H1 (cell line): Measurements from ENCODE around the gene DPYSL4. TPM values are rescaled to one million over a fixed set of nuclear protein-coding genes. Genes with fewer than 3 reads are reported as not detected.

Source experiments
- CTCF ChIA-PET: fragments of 300-600 bp; sonication (Branson Sonifier 250); formaldehyde crosslinking; loops from one replicate; lab custom pipeline; 2021; ENCODE audit not compliant: partially characterized antibody; lab: Charles Lee
- POLR2A ChIA-PET: fragments of 300-600 bp; sonication (Branson Sonifier 250); formaldehyde crosslinking; loops from one replicate; lab custom pipeline; 2021; ENCODE audit warnings: inconsistent platforms; ENCODE audit not compliant: partially characterized antibody; lab: Charles Lee
- DNase-seq, 2 experiments: peaks; one replicate each; pipeline versions ENCODE4 v3.0.0 to v3.0.0-alpha.2; 2010 to 2022; ENCODE audit warnings: low spot score in 2 of 2, low read depth in 1 of 2, mixed read lengths in 1 of 2
- FAIRE-seq: peaks from 2 replicates; lab custom pipeline; 2011; peaks lifted over from hg19 to GRCh38; lab: Jason Lieb, UNC
- H2AFZ ChIP-seq: 2 replicates; pipeline ENCODE4 v1.8.1; 2012; ENCODE audit warnings: low read length, inconsistent platforms
- H2AK5ac ChIP-seq: 2 replicates; pipeline ENCODE4 v1.6.1; 2013; ENCODE audit warnings: low read depth, low read length
- H2BK120ac ChIP-seq: replicated peaks from 2 replicates; pipeline ENCODE3; 2013; ENCODE audit warnings: low read depth, low read length, inconsistent platforms
- H2BK12ac ChIP-seq: 2 replicates; pipeline ENCODE4 v1.6.1; 2013; ENCODE audit warnings: low read depth, low read length
- H2BK15ac ChIP-seq: 2 replicates; pipeline ENCODE4 v1.6.1; 2013; ENCODE audit warnings: low read length
- H2BK20ac ChIP-seq: 2 replicates; pipeline ENCODE4 v1.6.1; 2013; ENCODE audit warnings: low read length
- H2BK5ac ChIP-seq: 2 replicates; pipeline ENCODE4 v1.6.1; 2013; ENCODE audit warnings: low read depth, low read length
- H3K14ac ChIP-seq: 2 replicates; pipeline ENCODE4 v1.6.1; 2013; ENCODE audit warnings: inconsistent platforms; ENCODE audit not compliant: insufficient read length
- H3K18ac ChIP-seq: 2 replicates; pipeline ENCODE4 v1.6.1; 2013; ENCODE audit warnings: low read length; ENCODE audit errors: extremely low read depth
- H3K23ac ChIP-seq: 2 replicates; pipeline ENCODE4 v1.6.1; 2013; ENCODE audit warnings: inconsistent platforms; ENCODE audit not compliant: insufficient read length
- H3K23me2 ChIP-seq: 2 replicates; pipeline ENCODE4 v1.6.1; 2013; ENCODE audit warnings: low read depth, low read length
- H3K27ac ChIP-seq: 2 replicates; pipeline ENCODE4 v1.6.1; 2011; ENCODE audit warnings: low read depth, low read length, inconsistent platforms
- H3K27me3 ChIP-seq, 4 experiments: replicated peaks in 1 of 4; 1 replicate in 1 of 4; 2 replicates in 3 of 4; pipeline versions ENCODE4 v1.6.1 to v1.8.1; 2011 to 2013; ENCODE audit warnings: low read length in 3 of 4, mild to moderate bottlenecking in 3 of 4, inconsistent platforms in 2 of 4, mixed read lengths in 2 of 4, moderate library complexity in 1 of 4; ENCODE audit not compliant: control insufficient read depth in 3 of 4, insufficient read depth in 3 of 4; ENCODE audit errors: extremely low read depth in 1 of 4
- H3K36me3 ChIP-seq, 4 experiments: 2 replicates each; pipeline versions ENCODE4 v1.6.1 to v1.8.1; 2011 to 2013; ENCODE audit warnings: mild to moderate bottlenecking in 4 of 4, low read length in 3 of 4, moderate library complexity in 2 of 4, control low read depth in 1 of 4, inconsistent platforms in 1 of 4; ENCODE audit not compliant: insufficient read depth in 4 of 4, control insufficient read depth in 2 of 4
- H3K4ac ChIP-seq: replicated peaks from 2 replicates; pipeline ENCODE3; 2013; ENCODE audit warnings: low read length, low read depth, mixed read lengths, inconsistent platforms; ENCODE audit not compliant: insufficient read length
- H3K4me1 ChIP-seq, 4 experiments: replicated peaks in 1 of 4; 1 replicate in 1 of 4; 2 replicates in 3 of 4; pipeline versions ENCODE4 v1.6.1 to v1.8.1; 2011 to 2013; ENCODE audit warnings: low read length in 3 of 4, inconsistent platforms in 2 of 4, mixed read lengths in 1 of 4; ENCODE audit not compliant: insufficient read depth in 4 of 4, control insufficient read depth in 3 of 4
- H3K4me2 ChIP-seq, 2 experiments: 2 replicates each; pipeline versions ENCODE4 v1.6.1 to v1.8.1; 2011 to 2013; ENCODE audit warnings: low read depth in 2 of 2, low read length in 2 of 2, control low read depth in 1 of 2, inconsistent platforms in 1 of 2, mild to moderate bottlenecking in 1 of 2; ENCODE audit not compliant: insufficient read depth in 1 of 2
- H3K4me3 ChIP-seq, 4 experiments: fragments of 200-600, 300-600 bp in 1 of 4; sonication (generic), shearing (Covaris generic), sonication (Bioruptor Twin) in 1 of 4; 2 replicates each; pipeline versions ENCODE4 v1.5.1 to v1.8.1; 2011 to 2016; ENCODE audit warnings: low read length in 4 of 4, low read depth in 3 of 4, control low read depth in 2 of 4, inconsistent platforms in 2 of 4, mild to moderate bottlenecking in 2 of 4, mixed read lengths in 1 of 4, moderate library complexity in 1 of 4; ENCODE audit not compliant: insufficient read depth in 2 of 4; ENCODE audit errors: extremely low read depth in 1 of 4
- H3K56ac ChIP-seq: replicated peaks from 2 replicates; pipeline ENCODE3; 2013; ENCODE audit warnings: low read depth, mild to moderate bottlenecking, mixed read lengths, low read length, inconsistent platforms; ENCODE audit not compliant: insufficient read length
- H3K79me1 ChIP-seq: 2 replicates; pipeline ENCODE4 v1.6.1; 2013; ENCODE audit warnings: low read depth, low read length, control low read depth
- H3K79me2 ChIP-seq, 2 experiments: 2 replicates each; pipeline versions ENCODE4 v1.6.1 to v1.8.1; 2012 to 2013; ENCODE audit warnings: low read length in 2 of 2, mild to moderate bottlenecking in 2 of 2, inconsistent platforms in 1 of 2; ENCODE audit not compliant: insufficient read depth in 2 of 2, control insufficient read depth in 1 of 2
- H3K9ac ChIP-seq, 4 experiments: replicated peaks in 1 of 4; 1 replicate in 1 of 4; 2 replicates in 3 of 4; pipeline versions ENCODE4 v1.6.1 to v1.8.1; 2011 to 2013; ENCODE audit warnings: low read depth in 3 of 4, low read length in 3 of 4, control low read depth in 2 of 4, mild to moderate bottlenecking in 2 of 4, moderate library complexity in 2 of 4, inconsistent platforms in 1 of 4; ENCODE audit errors: extremely low read depth in 1 of 4
- H3K9me3 ChIP-seq, 2 experiments: 2 replicates each; pipeline versions ENCODE4 v1.6.1 to v1.8.1; 2012 to 2013; ENCODE audit warnings: mild to moderate bottlenecking in 2 of 2, moderate library complexity in 2 of 2, control low read depth in 1 of 2, inconsistent platforms in 1 of 2, low read depth in 1 of 2, low read length in 1 of 2, mixed read lengths in 1 of 2; ENCODE audit not compliant: insufficient read depth in 2 of 2
- H4K20me1 ChIP-seq, 2 experiments: replicated peaks in 1 of 2; 2 replicates each; pipeline versions ENCODE3 to v1.8.1; 2011 to 2013; ENCODE audit warnings: inconsistent platforms in 2 of 2, low read length in 2 of 2, mild to moderate bottlenecking in 1 of 2; ENCODE audit not compliant: insufficient read depth in 2 of 2, control insufficient read depth in 1 of 2
- H4K5ac ChIP-seq: 2 replicates; pipeline ENCODE4 v1.6.1; 2013; ENCODE audit warnings: low read length, low read depth, mixed read lengths, inconsistent platforms; ENCODE audit not compliant: insufficient read length
- H4K8ac ChIP-seq: 2 replicates; pipeline ENCODE4 v1.8.0; 2013; ENCODE audit warnings: mild to moderate bottlenecking, moderate library complexity, low read length, inconsistent platforms; ENCODE audit not compliant: insufficient read depth; ENCODE audit errors: extremely low read depth
- H4K91ac ChIP-seq: replicated peaks from 2 replicates; pipeline ENCODE3; 2013; ENCODE audit warnings: low read length, mixed read lengths, inconsistent platforms; ENCODE audit not compliant: insufficient read length
- GTF2F1 ChIP-seq: IDR thresholded peaks from 2 replicates; pipeline ENCODE4 v1.6.1; 2012; ENCODE audit warnings: low read depth, low read length, improper control_type of control experiment, borderline replicate concordance
- NANOG ChIP-seq: IDR thresholded peaks from 2 replicates; pipeline ENCODE4 v1.6.1; 2011; ENCODE audit warnings: low read length, low read depth, mild to moderate bottlenecking, inconsistent platforms; ENCODE audit not compliant: insufficient read depth, poor library complexity, severe bottlenecking
- WGBS, 2 experiments: shearing (Covaris generic) in 1 of 2; methylation state at CpG; one replicate each; pipeline versions ENCODE4 v1.1.6 to v1.1.7; 2013 to 2015; ENCODE audit warnings: low lambda C conversion rate in 2 of 2, mixed read lengths in 2 of 2, inconsistent platforms in 1 of 2, low coverage in 1 of 2, missing lambda C conversion rate in 1 of 2; ENCODE audit not compliant: insufficient replicate concordance in 2 of 2, insufficient coverage in 1 of 2, insufficient read length in 1 of 2; ENCODE audit errors: extremely low coverage in 1 of 2, missing lambda C conversion rate in 1 of 2; 5-methylcytosine and 5-hydroxymethylcytosine counted together
- polyA plus RNA-seq, 7 experiments: library from polyadenylated mRNA; depleted of rRNA in 3 of 7; stranded (reverse) in 5 of 7; unstranded in 2 of 7; fragments of >200 nt in 5 of 7; fragments of 200-250 nt in 2 of 7; gene quantifications; 1 replicate in 5 of 7; 2 replicates in 1 of 7; 4 replicates in 1 of 7; pipeline versions ENCODE4 v1.2.1 to v1.2.3, GENCODE V29; 2011 to 2013; ENCODE audit warnings: missing spikeins in 2 of 7, mixed read lengths in 2 of 7
- total RNA-seq: library from RNA; stranded (reverse); fragmentation: NEBNext Ultra II Directional; extraction: Animal tissue kit (Norgen Biotek cat#: 25700); gene quantifications from 2 replicates; pipeline ENCODE4 v1.2.1, GENCODE V29; 2021

The DPYSL4 gene
- total and polyA plus RNA-seq, 2 of the 8 experiments (the other 6 are each of a cell fraction or from before 2014, with no cell fraction given), result 12.9 to 15.2 TPM

GRCh38 chr10:132240581-132240980 is 53.8 kb downstream of the DPYSL4 start:
- H2BK12ac ChIP-seq, result no peak overlapping the region
- no peak overlapping the region for H2BK20ac ChIP-seq
- TF ChIP-seq GTF2F1 (no peak), NANOG (no peak)
- no peak overlapping the region for H2BK5ac ChIP-seq
- H2AFZ ChIP-seq, result no peak overlapping the region
- no peak overlapping the region for H3K9ac ChIP-seq
- no peaks in the 10 kb centered on the region for H3K36me3 ChIP-seq
- H3K27me3 ChIP-seq, result no peaks in the 10 kb centered on the region
- FAIRE-seq, result no peak
- 92% methylated on average over 9 of the region's 16 CpGs; no CpG with 5 or more reads in 1 of the 2 experiments for WGBS, 2 experiments
- H3K18ac ChIP-seq, result no peak overlapping the region
- H3K27ac ChIP-seq, result no peak overlapping the region
- H4K5ac ChIP-seq, result no peak overlapping the region
- DNase-seq, result no peak
- H4K20me1 ChIP-seq, result peaks cover 0 to 4% of the 10 kb centered on the region in 2 experiments
- no peak overlapping the region for H4K8ac ChIP-seq
- ChIA-PET POLR2A (no interaction called here), CTCF (interaction anchor here (0.7 to 2.3 kb wide), 3 partner anchors 20 to 120 kb away, joined by 3 to 9 read pairs (median 3); no protein-coding TSS in a partner anchor)
- no peaks in the 10 kb centered on the region; a peak in 1 of 7 replicates for H3K4me1 ChIP-seq
- H3K23ac ChIP-seq, result no peak overlapping the region
- no peak overlapping the region for H3K14ac ChIP-seq
- H3K23me2 ChIP-seq, result no peaks in the 10 kb centered on the region
- H3K4me3 ChIP-seq, result no peak overlapping the region
- H3K79me1 ChIP-seq, result no peaks in the 10 kb centered on the region
- H3K9me3 ChIP-seq, result no peaks in the 10 kb centered on the region
- H3K79me2 ChIP-seq, result no peaks in the 10 kb centered on the region
- no peak overlapping the region for H3K56ac ChIP-seq
- H2BK15ac ChIP-seq, result no peak overlapping the region
- no peak overlapping the region for H3K4me2 ChIP-seq
- no peak overlapping the region for H2AK5ac ChIP-seq
- H3K4ac ChIP-seq, result no peak overlapping the region
- H2BK120ac ChIP-seq, result no peak overlapping the region
- no peak overlapping the region for H4K91ac ChIP-seq
